Lower leg skin (tissue), 4 donors: ENCODE measurements around the gene ANKHD1. TPM values are rescaled to one million over a fixed set of nuclear protein-coding genes. Genes with fewer than 3 reads are reported as not detected.

Source experiments
- DNase-seq, 2 donors: peaks; one replicate each; pipeline ENCODE4 v3.0.0-alpha.2; 2019; ENCODE audit warnings: low spot score in 2 of 2
- H3K4me3 ChIP-seq: fragments of 200-600 bp; sonication (generic); 2 replicates; pipeline ENCODE4 v1.5.1; 2017; ENCODE audit warnings: mild to moderate bottlenecking, low read depth; ENCODE audit not compliant: poor library complexity, severe bottlenecking
- POLR2A ChIP-seq, 2 donors: fragments of 450-650 bp; IDR thresholded peaks; one replicate each; pipeline ENCODE4 v1.6.1; 2016 to 2017; ENCODE audit warnings: antibody characterized with exemption in 2 of 2, mild to moderate bottlenecking in 1 of 2, moderate library complexity in 1 of 2
- WGBS, 2 donors: methylation state at CpG; one replicate each; pipeline ENCODE4 v1.1.5; 2018; 5-methylcytosine and 5-hydroxymethylcytosine counted together
- intact Hi-C: fragments of 100-400 bp; cut with DNase I; formaldehyde crosslinking; loops from one replicate; pipeline ENCODE4 v1.15.0; 2023; ENCODE audit warnings: low total_unique reads
- total RNA-seq, 4 donors: library from RNA; depleted of rRNA; stranded (reverse); fragments of >200 nt; gene quantifications; one replicate each; pipeline ENCODE4 v1.1.0, GENCODE V29; 2016
- TF ChIP-seq, protein P1 (sequence below), 3 donors: fragments of 450-650 bp; IDR thresholded peaks; one replicate each; pipeline ENCODE4 v1.5.1; 2016; ENCODE audit warnings: antibody characterized with exemption in 3 of 3, mild to moderate bottlenecking in 3 of 3, moderate library complexity in 2 of 3

ANKHD1 gene
- total RNA-seq, 4 donors from 2014 or later = 73.6 to 165 (median 101) TPM

DNA sequence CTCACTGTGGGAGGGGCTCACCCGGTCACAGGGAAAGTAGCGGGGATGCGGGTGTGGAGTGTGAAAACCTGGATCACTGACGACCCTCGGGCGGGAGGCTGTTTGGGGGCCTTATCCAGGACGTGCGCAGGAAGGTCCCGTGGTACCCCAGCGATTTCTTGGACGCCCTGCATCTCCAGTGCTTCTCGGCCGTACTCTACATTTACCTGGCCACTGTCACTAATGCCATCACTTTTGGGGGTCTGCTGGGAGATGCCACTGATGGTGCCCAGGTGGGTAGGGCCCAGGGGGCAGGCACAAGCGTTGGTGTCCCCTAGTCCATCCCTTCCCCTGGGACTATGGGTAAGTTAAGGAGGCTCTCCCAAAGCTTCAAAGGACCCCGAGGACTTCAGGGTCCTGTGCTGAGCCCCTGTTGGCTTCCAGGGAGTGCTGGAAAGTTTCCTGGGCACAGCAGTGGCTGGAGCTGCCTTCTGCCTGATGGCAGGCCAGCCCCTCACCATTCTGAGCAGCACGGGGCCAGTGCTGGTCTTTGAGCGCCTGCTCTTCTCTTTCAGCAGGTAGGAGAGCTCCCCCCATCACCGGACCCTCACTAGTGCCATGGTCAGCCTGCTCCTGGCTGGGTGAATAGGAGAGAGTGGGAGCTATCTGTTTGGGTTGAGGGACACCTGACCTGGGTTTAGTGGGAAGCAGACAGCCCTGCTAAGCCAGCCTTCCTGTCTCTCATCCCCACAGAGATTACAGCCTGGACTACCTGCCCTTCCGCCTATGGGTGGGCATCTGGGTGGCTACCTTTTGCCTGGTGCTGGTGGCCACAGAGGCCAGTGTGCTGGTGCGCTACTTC lies 37.8 kb upstream of the ANKHD1 start:
- 62 to 66% methylated on average over 17 to 19 of the region's 20 CpGs for WGBS, 2 donors
- DNase-seq = peak in 1 of 2 donors; percentile 76
- TF ChIP-seq, protein P1, sequence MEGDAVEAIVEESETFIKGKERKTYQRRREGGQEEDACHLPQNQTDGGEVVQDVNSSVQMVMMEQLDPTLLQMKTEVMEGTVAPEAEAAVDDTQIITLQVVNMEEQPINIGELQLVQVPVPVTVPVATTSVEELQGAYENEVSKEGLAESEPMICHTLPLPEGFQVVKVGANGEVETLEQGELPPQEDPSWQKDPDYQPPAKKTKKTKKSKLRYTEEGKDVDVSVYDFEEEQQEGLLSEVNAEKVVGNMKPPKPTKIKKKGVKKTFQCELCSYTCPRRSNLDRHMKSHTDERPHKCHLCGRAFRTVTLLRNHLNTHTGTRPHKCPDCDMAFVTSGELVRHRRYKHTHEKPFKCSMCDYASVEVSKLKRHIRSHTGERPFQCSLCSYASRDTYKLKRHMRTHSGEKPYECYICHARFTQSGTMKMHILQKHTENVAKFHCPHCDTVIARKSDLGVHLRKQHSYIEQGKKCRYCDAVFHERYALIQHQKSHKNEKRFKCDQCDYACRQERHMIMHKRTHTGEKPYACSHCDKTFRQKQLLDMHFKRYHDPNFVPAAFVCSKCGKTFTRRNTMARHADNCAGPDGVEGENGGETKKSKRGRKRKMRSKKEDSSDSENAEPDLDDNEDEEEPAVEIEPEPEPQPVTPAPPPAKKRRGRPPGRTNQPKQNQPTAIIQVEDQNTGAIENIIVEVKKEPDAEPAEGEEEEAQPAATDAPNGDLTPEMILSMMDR (IDR thresholded peaks at IDR 0.05) = no peak
- intact Hi-C loops = loop anchor here (10.0 kb wide), 1 partner anchor 271 kb away; the partner anchor contains the start of genes CD14 and TMCO6
- no peak overlapping the region for H3K4me3 ChIP-seq

DNA sequence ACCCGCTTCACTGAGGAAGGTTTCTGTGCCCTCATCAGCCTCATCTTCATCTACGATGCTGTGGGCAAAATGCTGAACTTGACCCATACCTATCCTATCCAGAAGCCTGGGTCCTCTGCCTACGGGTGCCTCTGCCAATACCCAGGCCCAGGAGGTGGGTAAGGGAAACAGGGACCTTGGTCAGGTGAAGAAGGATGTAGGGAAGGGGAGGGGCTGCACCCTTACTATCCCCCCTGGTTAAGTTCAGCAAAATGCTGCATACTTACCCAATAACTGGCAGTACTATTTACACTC lies 37.2 kb upstream of the ANKHD1 start:
- WGBS, 2 donors = 93 to 97% methylated on average over 3 of the region's 3 CpGs
- H3K4me3 ChIP-seq = no peak overlapping the region
- DNase-seq = no peak
- TF ChIP-seq, protein P1 (IDR thresholded peaks at IDR 0.05) = no peak
- no peak for TF ChIP-seq POLR2A (IDR thresholded peaks at IDR 0.05)
- intact Hi-C loops = loop anchor here (10.0 kb wide), 1 partner anchor 270 kb away; the partner anchor contains the start of genes CD14 and TMCO6

DNA sequence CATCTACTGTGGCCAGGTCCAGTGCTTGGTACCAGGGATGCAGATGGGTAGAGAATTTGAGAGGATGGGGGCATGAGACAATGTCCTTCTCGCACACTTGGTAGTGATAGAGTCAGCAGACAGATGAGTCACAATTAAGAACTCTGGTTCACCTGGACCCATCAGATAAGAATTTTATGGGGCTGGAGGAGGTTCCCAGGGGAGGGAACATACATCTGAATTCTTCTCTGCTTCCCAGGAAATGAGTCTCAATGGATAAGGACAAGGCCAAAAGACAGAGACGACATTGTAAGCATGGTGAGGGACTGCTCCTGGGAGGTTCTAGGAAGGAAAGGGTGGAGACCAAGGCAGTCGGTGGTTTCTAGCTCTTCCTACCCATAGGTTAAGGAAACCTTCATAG lies 36.4 kb upstream of the ANKHD1 start:
- no peak for DNase-seq
- H3K4me3 ChIP-seq = no peak overlapping the region
- WGBS, 2 donors = 51 to 52% methylated on average over 3 of the region's 3 CpGs
- no peak for TF ChIP-seq POLR2A (IDR thresholded peaks at IDR 0.05)
- TF ChIP-seq, protein P1 (IDR thresholded peaks at IDR 0.05) = no peak
- intact Hi-C loops = loop anchor here (10.0 kb wide), 1 partner anchor 270 kb away; the partner anchor contains the start of genes CD14 and TMCO6

DNA sequence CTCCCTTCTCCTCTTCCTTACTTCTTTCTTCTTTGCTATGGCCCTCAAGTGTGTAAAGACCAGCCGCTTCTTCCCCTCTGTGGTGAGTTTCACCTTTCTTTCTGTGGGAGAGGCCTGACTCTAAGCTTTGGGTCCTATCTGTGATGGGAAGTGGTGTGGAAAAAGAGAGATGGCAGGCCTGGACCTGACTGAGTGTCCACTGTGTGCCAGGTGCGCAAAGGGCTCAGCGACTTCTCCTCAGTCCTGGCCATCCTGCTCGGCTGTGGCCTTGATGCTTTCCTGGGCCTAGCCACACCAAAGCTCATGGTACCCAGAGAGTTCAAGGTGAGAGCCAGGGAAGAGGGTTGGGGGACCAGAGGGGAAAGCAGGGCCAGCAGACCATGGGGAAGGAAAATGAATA lies 35.7 kb upstream of the ANKHD1 start:
- intact Hi-C loops = loop anchor here (10.0 kb wide), 1 partner anchor 269 kb away; the partner anchor contains the start of genes CD14 and TMCO6
- no peak overlapping the region for H3K4me3 ChIP-seq
- peak in 1 of 2 donors; percentile 71 for DNase-seq
- WGBS, 2 donors = 92 to 93% methylated on average over 4 of the region's 4 CpGs
- TF ChIP-seq POLR2A (IDR thresholded peaks at IDR 0.05) = no peak
- TF ChIP-seq, protein P1 (IDR thresholded peaks at IDR 0.05) = no peak

DNA sequence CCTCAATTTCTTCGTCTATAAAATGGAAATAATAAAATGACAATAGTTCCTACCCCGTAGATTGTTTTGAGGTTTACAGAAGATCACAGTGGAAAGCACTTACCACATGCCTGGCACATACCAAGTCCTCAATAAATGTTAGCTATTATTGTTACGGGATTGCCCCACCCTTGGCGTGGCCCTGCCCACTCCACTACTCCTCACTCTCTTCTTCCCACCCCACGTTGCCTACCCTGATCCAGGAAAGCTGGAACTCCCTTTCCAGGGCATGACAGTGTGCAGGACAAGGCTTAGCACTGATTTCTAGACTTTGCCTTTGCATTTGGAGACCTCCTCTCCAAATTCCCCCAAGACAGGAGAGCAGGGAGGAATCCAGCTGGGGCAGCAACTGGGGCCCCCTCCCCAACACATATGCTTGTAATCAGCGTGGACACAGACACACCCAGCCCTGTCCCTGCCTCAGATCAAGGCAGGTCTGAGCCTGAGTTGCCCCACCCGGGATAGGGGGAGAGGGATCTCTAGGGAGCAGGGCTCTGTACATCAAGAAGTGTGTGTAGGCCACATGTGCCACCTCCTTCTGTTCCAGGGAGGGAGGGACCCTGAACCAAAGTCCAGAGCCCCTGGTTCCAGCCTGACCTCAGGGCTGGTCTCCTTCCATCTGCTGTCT lies 34.9 kb upstream of the ANKHD1 start:
- intact Hi-C loops = loop anchor here (10.0 kb wide), 1 partner anchor 268 kb away; the partner anchor contains the start of genes CD14 and TMCO6
- 36 to 59% methylated on average over 7 of the region's 7 CpGs for WGBS, 2 donors
- TF ChIP-seq, protein P1 (IDR thresholded peaks at IDR 0.05) = no peak
- no peak for TF ChIP-seq POLR2A (IDR thresholded peaks at IDR 0.05)
- DNase-seq = peak in 1 of 2 donors; percentile 71
- H3K4me3 ChIP-seq = no peak overlapping the region
